HepG2 (cell line): ENCODE results near the gene VNN1. TPM values are rescaled to one million over a fixed set of nuclear protein-coding genes. Genes with fewer than 3 reads are reported as not detected.
"Not testable (repeated sequence)": the region's sequence is repeated elsewhere in the genome, so short reads cannot be mapped to it uniquely, and the experiment has no call there.

Experiments used
- ATAC-seq: fragments of 200-7000 bp; cut with Tn5 transposase; 3 replicates; pipeline ENCODE4 v1.9.1; 2020; ENCODE audit warnings: mild to moderate bottlenecking, moderate library complexity
- BruUV-seq: library from RNA; stranded (reverse); fragments of 400-500 nt; replicated peaks from 2 replicates; lab custom pipeline; 2021; lab: Mats Ljungman, UMichigan
- CTCF ChIA-PET: fragments of 300-600 bp; formaldehyde crosslinking; extraction: SDS; loops from one replicate; lab custom pipeline; 2021; ENCODE audit warnings: low total read pairs, inconsistent platforms, low intra/inter-chr PET ratio; lab: Yijun Ruan, JAX
- POLR2A ChIA-PET: fragments of 350-600 bp; sonication (Branson Sonifier 250); formaldehyde crosslinking; loops from one replicate; lab custom pipeline; 2020; ENCODE audit warnings: antibody characterized with exemption, inconsistent platforms; lab: Yijun Ruan, JAX
- DNase-seq: peaks from one replicate; pipeline ENCODE4 v3.0.0-alpha.2; 2015; ENCODE audit warnings: low spot score
- FAIRE-seq: peaks from 3 replicates; lab custom pipeline; 2011; peaks lifted over from hg19 to GRCh38; lab: Jason Lieb, UNC
- H2AFZ ChIP-seq: one replicate; pipeline ENCODE4 v1.6.1; 2011; ENCODE audit warnings: low read length, inconsistent platforms
- H3K27ac ChIP-seq: fragments of 300-600 bp; 3 replicates; pipeline ENCODE4 v1.8.0; 2011; ENCODE audit warnings: mixed run types, mild to moderate bottlenecking, mixed read lengths, low read length, inconsistent platforms; ENCODE audit not compliant: insufficient read depth; ENCODE audit errors: extremely low read length
- H3K27me3 ChIP-seq, 2 experiments: fragments of 200-600 bp in 1 of 2; 2 replicates in 1 of 2; 3 replicates in 1 of 2; pipeline versions ENCODE4 v1.6.0 to v1.8.0; 2011; ENCODE audit warnings: low read length in 2 of 2, mild to moderate bottlenecking in 2 of 2, moderate library complexity in 2 of 2, inconsistent platforms in 1 of 2; ENCODE audit not compliant: insufficient read depth in 2 of 2, control insufficient read depth in 1 of 2
- H3K36me3 ChIP-seq, 2 experiments: fragments of 200-600 bp in 1 of 2; replicated peaks in 1 of 2; 2 replicates in 1 of 2; 3 replicates in 1 of 2; pipeline versions ENCODE4 v1.5.1 to v1.8.0; 2011; ENCODE audit warnings: low read length in 2 of 2, inconsistent platforms in 1 of 2; ENCODE audit not compliant: insufficient read depth in 2 of 2, control insufficient read depth in 1 of 2
- H3K4me1 ChIP-seq: 2 replicates; pipeline ENCODE4 v1.5.1; 2012; ENCODE audit warnings: low read length, inconsistent platforms; ENCODE audit not compliant: insufficient read depth
- H3K4me2 ChIP-seq: 2 replicates; pipeline ENCODE4 v1.6.0; 2011; ENCODE audit warnings: low read depth, low read length, inconsistent platforms
- H3K4me3 ChIP-seq, 3 experiments: fragments of 200-600 bp in 1 of 3; sonication (generic), shearing (Covaris generic) in 1 of 3; replicated peaks in 1 of 3; 2 replicates each; pipeline ENCODE4 v1.5.1; 2011 to 2016; ENCODE audit warnings: low read length in 3 of 3, inconsistent platforms in 2 of 3, low read depth in 2 of 3, mild to moderate bottlenecking in 2 of 3, control low read depth in 1 of 3, mixed read lengths in 1 of 3; ENCODE audit not compliant: insufficient read depth in 1 of 3
- H3K79me2 ChIP-seq: one replicate; pipeline ENCODE4 v1.6.1; 2011; ENCODE audit warnings: low read length, inconsistent platforms; ENCODE audit not compliant: insufficient read depth
- H3K9ac ChIP-seq: 2 replicates; pipeline ENCODE4 v1.6.0; 2011; ENCODE audit warnings: mild to moderate bottlenecking, low read depth, low read length, inconsistent platforms; ENCODE audit not compliant: insufficient read depth
- H3K9me3 ChIP-seq: 2 replicates; pipeline ENCODE4 v1.5.1; 2012; ENCODE audit warnings: mild to moderate bottlenecking, low read length
- H4K20me1 ChIP-seq: 2 replicates; pipeline ENCODE4 v1.6.0; 2011; ENCODE audit warnings: inconsistent platforms, mild to moderate bottlenecking, low read length, moderate library complexity; ENCODE audit not compliant: insufficient read depth
- ARID5B ChIP-seq: IDR thresholded peaks from 2 replicates; pipeline ENCODE4 v1.4.0; 2020; ENCODE audit warnings: mild to moderate bottlenecking, missing genetic modification reagents
- DPF2 ChIP-seq: sonication (generic); formaldehyde crosslinking; IDR thresholded peaks from 2 replicates; pipeline ENCODE4 v1.4.0; 2020; ENCODE audit warnings: mild to moderate bottlenecking, low read depth, missing genetic modification reagents, borderline replicate concordance
- EHMT2 ChIP-seq: fragments of 200-600 bp; sonication (generic); IDR thresholded peaks from 2 replicates; pipeline ENCODE4 v1.7.0; 2017; ENCODE audit warnings: antibody characterized with exemption, low read depth, low read length, borderline replicate concordance
- EP300 ChIP-seq, 3 experiments: sonication (generic) in 1 of 3; formaldehyde crosslinking in 1 of 3; IDR thresholded peaks; 2 replicates each; pipeline versions ENCODE4 v1.5.1 to v1.6.1; 2011 to 2020; ENCODE audit warnings: low read depth in 2 of 3, low read length in 2 of 3, borderline replicate concordance in 1 of 3, improper control_type of control experiment in 1 of 3, mild to moderate bottlenecking in 1 of 3, missing genetic modification reagents in 1 of 3, moderate library complexity in 1 of 3
- FOXP1 ChIP-seq, 2 experiments: fragments of 450-650 bp in 1 of 2; IDR thresholded peaks; 2 replicates each; pipeline ENCODE4 v1.6.1; 2017 to 2018; ENCODE audit warnings: antibody characterized with exemption in 1 of 2
- HMG20A ChIP-seq: IDR thresholded peaks from 2 replicates; pipeline ENCODE4 v1.6.1; 2016; ENCODE audit warnings: borderline replicate concordance
- HNF4A ChIP-seq: sonication (generic); formaldehyde crosslinking; IDR thresholded peaks from 2 replicates; pipeline ENCODE4 v1.4.0; 2020; ENCODE audit warnings: missing genetic modification reagents
- HNF4G ChIP-seq, 2 experiments: sonication (generic) in 1 of 2; formaldehyde crosslinking in 1 of 2; IDR thresholded peaks; 2 replicates each; pipeline versions ENCODE4 v1.4.0 to v1.6.1; 2011 to 2020; ENCODE audit warnings: borderline replicate concordance in 2 of 2, low read depth in 2 of 2, mild to moderate bottlenecking in 2 of 2, low read length in 1 of 2, missing genetic modification reagents in 1 of 2, moderate library complexity in 1 of 2
- MAFF ChIP-seq: IDR thresholded peaks from 2 replicates; pipeline ENCODE4 v1.6.1; 2011; ENCODE audit warnings: low read depth, low read length, improper control_type of control experiment
- MAFG ChIP-seq: sonication (generic); formaldehyde crosslinking; IDR thresholded peaks from 2 replicates; pipeline ENCODE4 v1.5.1; 2020; ENCODE audit warnings: mild to moderate bottlenecking, missing genetic modification reagents
- MAFK ChIP-seq, 2 experiments: IDR thresholded peaks in 1 of 2; conservative IDR thresholded peaks in 1 of 2; 2 replicates each; pipeline ENCODE4 v1.6.1; 2011; ENCODE audit warnings: improper control_type of control experiment in 2 of 2, low read length in 2 of 2
- NFE2 ChIP-seq: sonication (generic); formaldehyde crosslinking; IDR thresholded peaks from 2 replicates; pipeline ENCODE4 v1.4.0; 2020; ENCODE audit warnings: missing genetic modification reagents
- NFE2L2 ChIP-seq: fragments of 150-350 bp; IDR thresholded peaks from 2 replicates; pipeline ENCODE4 v1.6.1; 2014; ENCODE audit warnings: low read length
- ZNF263 ChIP-seq: sonication (generic); formaldehyde crosslinking; IDR thresholded peaks from 2 replicates; pipeline ENCODE4 v1.4.0; 2020; ENCODE audit warnings: missing genetic modification reagents
- ZNF644 ChIP-seq: IDR thresholded peaks from 2 replicates; pipeline ENCODE4 v1.6.1; 2016; ENCODE audit warnings: low read depth
- WGBS: methylation state at CpG from one replicate; pipeline ENCODE4 v1.1.6; 2017; ENCODE audit warnings: low lambda C conversion rate; 5-methylcytosine and 5-hydroxymethylcytosine counted together
- in situ Hi-C: cut with HindIII; loops from 2 replicates; pipeline ENCODE4 v1.10.0; 2017; ENCODE audit warnings: low pct_unique_long_range_greater_than_20kb; ENCODE audit not compliant: extremely low pct_ligation_motif_present
- intact Hi-C: fragments of 100-400 bp; cut with micrococcal nuclease; formaldehyde crosslinking; loops from one replicate; pipeline ENCODE4 v1.10.0; 2022; ENCODE audit not compliant: unreplicated experiment
- polyA plus RNA-seq, 8 experiments: library from polyadenylated mRNA; depleted of rRNA in 3 of 8; stranded (reverse) in 7 of 8; unstranded in 1 of 8; fragments of >200 nt; fragmentation: Illumina TruSeq in 4 of 8; extraction: Trizol in 4 of 8; gene quantifications; 2 replicates each; pipeline versions ENCODE4 v1.2.1 to v1.2.3, GENCODE V29; 2011 to 2016; ENCODE audit warnings: low read depth in 4 of 8, missing spikeins in 1 of 8, mixed read lengths in 1 of 8; ENCODE audit not compliant: insufficient read depth in 1 of 8
- total RNA-seq, 5 experiments: library from RNA; depleted of rRNA; stranded (reverse); fragments of >200 nt; fragmentation: Illumina TruSeq; extraction: Trizol; gene quantifications; 2 replicates each; pipeline ENCODE4 v1.2.3, GENCODE V29; 2016; ENCODE audit warnings: low read depth in 1 of 5
- TF ChIP-seq, protein P1 (sequence below): sonication (generic); formaldehyde crosslinking; conservative IDR thresholded peaks from 2 replicates; pipeline ENCODE4 v1.4.0; 2020; ENCODE audit warnings: mild to moderate bottlenecking, missing genetic modification reagents, moderate library complexity

The VNN1 gene
- total and polyA plus RNA-seq, 2 of the 13 experiments (the other 11 are each of a cell fraction or from before 2014, with no cell fraction given), result 0.62 to 4.0 TPM

- H3K79me2 ChIP-seq; BruUV-seq; H3K27ac ChIP-seq; H3K36me3 ChIP-seq; CTCF ChIA-PET; FAIRE-seq; TF ChIP-seq FOXP1 (IDR thresholded peaks at IDR 0.05); HNF4G (CRISPR knock-in tag; IDR thresholded peaks at IDR 0.05; ENCODE audit: borderline replicate concordance, low read depth); EP300 (CRISPR knock-in tag; IDR thresholded peaks at IDR 0.05; ENCODE audit: borderline replicate concordance): not testable (repeated sequence)
- WGBS, result 6% methylated on average over 3 of the region's 3 CpGs
- DNase-seq (peak; percentile 16), ATAC-seq (peak; percentile 77)
- H3K4me2 ChIP-seq, result peak overlapping the region; percentile 76
- peak overlapping the region in 1 of 3 experiments; percentile 54; a peak in 2 of 6 replicates for H3K4me3 ChIP-seq
- peaks cover 20% of the 10 kb centered on the region for H3K4me1 ChIP-seq
- TF ChIP-seq DPF2 (CRISPR knock-in tag) (0 out of 2 replicates have a peak, but pooled peaks have one; percentile 7), EHMT2 (peak; percentile 75; the same call in 1 of the 2 replicates), ARID5B (CRISPR knock-in tag) (0 out of 2 replicates have a peak, but pooled peaks have one; percentile 49), FOXP1 (CRISPR knock-in tag; IDR thresholded peaks at IDR 0.05) (0 out of 2 replicates have a peak, but pooled peaks have one; percentile 52), NFE2 (CRISPR knock-in tag) (peak; percentile 37; the same call in 1 of the 2 replicates), HMG20A (CRISPR knock-in tag) (peak; percentile 31; the same call in 1 of the 2 replicates), ZNF263 (CRISPR knock-in tag) (0 out of 2 replicates have a peak, but pooled peaks have one; percentile 4), HNF4G (IDR thresholded peaks at IDR 0.05; ENCODE audit: borderline replicate concordance, low read depth, low read length) (0 out of 2 replicates have a peak, but pooled peaks have one; percentile 38), EP300 (IDR thresholded peaks at IDR 0.05; ENCODE audit: low read depth in 2 of 2, low read length in 2 of 2) (0 out of 4 replicates have a peak, but pooled peaks of 1 of the 2 experiments have one; percentile 26), NFE2L2 (peak; percentile 90), HNF4A (peak; percentile 74; the same call in 1 of the 2 replicates), MAFF (peak; percentile 88), MAFG (CRISPR knock-in tag) (peak; percentile 55; the same call in 1 of the 2 replicates), ZNF644 (CRISPR knock-in tag) (peak; percentile 68), MAFK (conservative IDR thresholded peaks at IDR 0.05 in 1 of 2, IDR thresholded peaks at IDR 0.05 in 1 of 2; ENCODE audit: low read length in 2 of 2) (peak; percentile 88 to 92)
- TF ChIP-seq, protein P1, sequence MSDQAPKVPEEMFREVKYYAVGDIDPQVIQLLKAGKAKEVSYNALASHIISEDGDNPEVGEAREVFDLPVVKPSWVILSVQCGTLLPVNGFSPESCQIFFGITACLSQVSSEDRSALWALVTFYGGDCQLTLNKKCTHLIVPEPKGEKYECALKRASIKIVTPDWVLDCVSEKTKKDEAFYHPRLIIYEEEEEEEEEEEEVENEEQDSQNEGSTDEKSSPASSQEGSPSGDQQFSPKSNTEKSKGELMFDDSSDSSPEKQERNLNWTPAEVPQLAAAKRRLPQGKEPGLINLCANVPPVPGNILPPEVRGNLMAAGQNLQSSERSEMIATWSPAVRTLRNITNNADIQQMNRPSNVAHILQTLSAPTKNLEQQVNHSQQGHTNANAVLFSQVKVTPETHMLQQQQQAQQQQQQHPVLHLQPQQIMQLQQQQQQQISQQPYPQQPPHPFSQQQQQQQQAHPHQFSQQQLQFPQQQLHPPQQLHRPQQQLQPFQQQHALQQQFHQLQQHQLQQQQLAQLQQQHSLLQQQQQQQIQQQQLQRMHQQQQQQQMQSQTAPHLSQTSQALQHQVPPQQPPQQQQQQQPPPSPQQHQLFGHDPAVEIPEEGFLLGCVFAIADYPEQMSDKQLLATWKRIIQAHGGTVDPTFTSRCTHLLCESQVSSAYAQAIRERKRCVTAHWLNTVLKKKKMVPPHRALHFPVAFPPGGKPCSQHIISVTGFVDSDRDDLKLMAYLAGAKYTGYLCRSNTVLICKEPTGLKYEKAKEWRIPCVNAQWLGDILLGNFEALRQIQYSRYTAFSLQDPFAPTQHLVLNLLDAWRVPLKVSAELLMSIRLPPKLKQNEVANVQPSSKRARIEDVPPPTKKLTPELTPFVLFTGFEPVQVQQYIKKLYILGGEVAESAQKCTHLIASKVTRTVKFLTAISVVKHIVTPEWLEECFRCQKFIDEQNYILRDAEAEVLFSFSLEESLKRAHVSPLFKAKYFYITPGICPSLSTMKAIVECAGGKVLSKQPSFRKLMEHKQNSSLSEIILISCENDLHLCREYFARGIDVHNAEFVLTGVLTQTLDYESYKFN, result peak; percentile 48
- TF ChIP-seq, all 625 proteins: peak for 16; not testable (repeated sequence) for 609
- intact Hi-C loops, in situ Hi-C loops, H3K27me3 ChIP-seq, H2AFZ ChIP-seq, H3K9ac ChIP-seq, H3K9me3 ChIP-seq, H4K20me1 ChIP-seq, POLR2A ChIA-PET: not testable (repeated sequence)
These were observed 77.9 kb downstream of the VNN1 start for GRCh38 chr6:132635906-132636305.
